GM18507 (cell line): Measurements from ENCODE around the gene SCARB2.
"Not testable (repeated sequence)": the region's sequence is repeated elsewhere in the genome, so short reads cannot be mapped to it uniquely, and the experiment has no call there.

ENCODE experiments used
- DNase-seq: peaks from one replicate; pipeline ENCODE4 v3.0.0; 2011; ENCODE audit warnings: low read depth; ENCODE audit not compliant: insufficient read length; ENCODE audit errors: extremely low spot score
- FAIRE-seq: peaks from 2 replicates; lab custom pipeline; 2011; peaks lifted over from hg19 to GRCh38; lab: Jason Lieb, UNC

The SCARB2 gene, protein sequence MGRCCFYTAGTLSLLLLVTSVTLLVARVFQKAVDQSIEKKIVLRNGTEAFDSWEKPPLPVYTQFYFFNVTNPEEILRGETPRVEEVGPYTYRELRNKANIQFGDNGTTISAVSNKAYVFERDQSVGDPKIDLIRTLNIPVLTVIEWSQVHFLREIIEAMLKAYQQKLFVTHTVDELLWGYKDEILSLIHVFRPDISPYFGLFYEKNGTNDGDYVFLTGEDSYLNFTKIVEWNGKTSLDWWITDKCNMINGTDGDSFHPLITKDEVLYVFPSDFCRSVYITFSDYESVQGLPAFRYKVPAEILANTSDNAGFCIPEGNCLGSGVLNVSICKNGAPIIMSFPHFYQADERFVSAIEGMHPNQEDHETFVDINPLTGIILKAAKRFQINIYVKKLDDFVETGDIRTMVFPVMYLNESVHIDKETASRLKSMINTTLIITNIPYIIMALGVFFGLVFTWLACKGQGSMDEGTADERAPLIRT

DNA sequence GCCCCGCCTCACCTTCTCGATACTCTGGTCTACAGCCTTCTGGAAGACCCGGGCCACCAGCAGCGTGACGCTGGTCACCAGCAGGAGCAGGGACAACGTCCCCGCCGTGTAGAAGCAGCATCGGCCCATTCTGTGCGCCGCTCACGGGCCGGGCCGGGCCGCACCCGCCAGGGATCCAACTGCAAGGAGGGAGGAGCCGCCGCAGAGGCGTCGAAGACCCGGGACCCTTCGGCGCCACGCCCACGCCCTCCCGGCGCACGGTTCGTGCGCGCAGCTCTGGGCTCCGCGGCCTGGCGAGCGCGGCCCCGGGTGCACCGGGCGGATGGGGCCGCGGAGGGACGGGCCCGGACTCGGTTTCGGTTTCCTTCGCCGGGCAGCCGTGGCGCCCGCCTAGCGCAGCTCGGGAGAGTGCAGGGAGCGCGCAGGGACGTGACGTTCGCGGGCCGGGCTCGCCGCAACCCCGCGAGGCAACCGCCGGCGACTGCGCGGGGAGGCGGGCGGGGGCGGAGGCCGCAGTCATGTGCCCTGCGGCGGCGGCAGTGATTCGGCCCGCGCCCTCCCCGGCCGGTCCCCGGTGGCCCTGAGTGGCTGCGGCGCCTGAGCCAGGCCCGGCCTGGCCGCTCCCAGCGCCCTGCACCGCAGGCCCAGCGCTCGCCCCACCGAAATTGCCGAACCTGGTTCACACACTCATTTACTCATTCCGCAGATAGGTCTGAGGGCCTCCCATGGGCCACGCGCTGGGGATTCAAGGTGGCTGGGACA is at the start of gene SCARB2:
SCARB2 (minus strand) TSS at position 410 of the 762 bp plus-strand sequence; CDS start at position 129, 281 bp downstream.
- DNase-seq = peak; percentile 64
- peak; percentile 75 for FAIRE-seq

DNA sequence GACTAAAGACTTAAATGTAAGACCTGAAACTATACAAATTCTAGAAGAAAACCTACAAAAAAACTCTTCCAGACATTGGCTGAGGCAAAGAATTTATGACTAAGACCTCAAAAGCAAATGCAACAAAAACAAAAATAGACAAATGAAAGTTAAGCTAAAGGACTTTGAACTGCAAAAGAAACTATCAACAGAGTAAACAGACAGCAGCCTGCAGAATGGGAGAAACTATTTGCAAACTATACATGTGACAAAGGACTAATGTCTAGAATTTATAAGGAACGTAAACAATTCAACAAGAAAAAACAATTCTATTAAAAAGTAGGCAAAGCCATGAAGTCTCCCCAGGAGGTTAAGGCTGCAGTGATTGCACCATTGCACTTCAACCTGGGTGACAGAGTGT is 46.9 kb upstream of the SCARB2 start:
- FAIRE-seq (no peak), DNase-seq (no peak)

DNA sequence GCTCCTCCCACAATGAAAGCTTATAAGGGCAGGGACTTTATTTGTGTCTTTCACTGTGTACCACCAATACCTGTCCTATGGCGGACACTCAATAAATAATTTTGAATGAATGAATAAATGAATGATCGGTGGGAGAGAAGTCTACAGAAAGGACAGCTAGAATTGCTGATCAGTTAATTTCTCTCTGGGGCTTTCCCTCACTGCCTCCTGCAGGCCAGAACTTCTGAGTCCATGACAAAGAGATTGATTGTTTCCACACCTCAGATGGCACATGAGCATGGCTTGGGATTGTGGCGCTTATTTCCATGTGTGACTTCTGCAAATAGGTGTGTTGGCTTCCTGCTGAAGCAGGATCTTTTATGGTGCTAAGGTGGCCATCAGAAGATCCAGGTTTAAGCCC is 44.2 kb upstream of the SCARB2 start:
- FAIRE-seq = no peak
- DNase-seq = no peak

DNA sequence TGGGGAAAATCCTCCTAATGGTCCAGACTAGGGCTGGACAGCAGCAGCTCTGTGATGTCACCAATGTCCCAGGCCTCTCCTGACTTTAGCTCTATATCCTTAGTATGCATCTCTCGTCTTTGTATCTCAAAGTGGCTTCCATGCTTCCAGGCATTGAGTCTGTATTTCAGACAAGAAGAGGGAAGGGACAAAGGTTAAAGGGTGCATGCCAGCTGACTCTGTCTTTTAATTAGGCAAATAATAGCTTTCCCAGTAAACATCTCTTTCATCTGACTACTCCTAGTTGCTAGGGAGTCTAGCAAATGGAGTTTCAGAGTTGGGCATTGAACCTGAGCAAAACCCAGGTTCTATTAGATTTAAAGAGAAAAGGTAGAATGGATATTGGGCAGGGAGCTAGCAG is 43.3 kb upstream of the SCARB2 start:
- no peak for DNase-seq
- no peak for FAIRE-seq

DNA sequence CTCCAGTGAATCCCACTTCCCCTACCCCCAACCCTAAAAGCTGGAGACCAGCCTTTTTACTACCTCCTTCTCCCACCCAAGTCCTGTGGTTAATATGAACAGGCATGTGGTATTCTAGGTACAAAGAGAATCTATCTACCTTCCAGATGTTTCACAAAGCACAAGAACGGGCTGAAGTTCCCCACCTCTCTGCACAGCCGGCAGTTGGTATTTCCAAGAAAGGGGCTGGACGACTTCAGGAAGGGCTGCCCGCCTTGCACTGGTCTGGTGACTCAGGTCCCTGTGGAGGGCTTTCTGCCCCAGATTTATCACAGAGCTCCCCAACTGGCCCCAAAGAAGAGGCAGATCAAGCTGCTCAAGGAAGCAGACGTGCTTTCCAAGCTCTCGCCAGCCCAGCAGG is 42.4 kb upstream of the SCARB2 start:
- FAIRE-seq = no peak
- DNase-seq = no peak

DNA sequence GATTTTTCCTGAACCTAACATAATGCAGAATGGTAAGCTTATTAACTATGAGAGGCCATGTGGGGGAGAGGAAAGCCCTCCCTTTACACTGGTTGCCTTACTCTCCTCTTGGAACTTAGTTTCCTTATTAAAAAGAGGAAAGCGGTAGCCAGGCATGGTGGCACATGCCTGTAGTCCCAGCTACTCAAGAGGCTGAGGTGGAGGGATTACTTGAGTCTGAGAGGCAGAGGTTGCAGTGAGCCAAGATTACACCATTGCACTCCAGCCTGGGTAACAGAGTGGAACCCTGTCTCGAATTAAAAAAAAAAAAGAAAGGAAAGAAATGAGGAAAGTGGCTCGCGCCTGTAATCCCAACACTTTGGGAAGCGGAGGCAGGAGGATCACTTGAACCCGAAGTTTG is 39.9 kb upstream of the SCARB2 start:
- no peak for DNase-seq
- FAIRE-seq = no peak

DNA sequence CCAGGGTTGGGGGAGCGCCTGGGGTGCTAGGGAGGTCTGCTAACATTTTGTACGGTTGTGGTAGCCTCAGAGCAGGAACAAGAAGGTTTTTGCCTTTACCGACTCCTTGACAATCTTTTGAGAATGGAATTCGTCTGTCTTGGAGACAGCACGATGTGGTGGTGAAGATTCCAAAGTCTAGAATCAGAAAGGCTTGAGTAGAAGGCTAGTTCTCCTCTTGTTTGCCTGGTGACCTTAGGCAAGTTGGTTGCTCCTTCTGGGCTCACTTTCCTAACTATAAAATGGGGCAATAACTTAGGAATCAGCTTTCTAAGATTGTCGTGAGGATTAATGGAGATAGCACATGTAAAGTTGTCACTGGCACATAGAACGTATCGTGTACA is 38.6 kb upstream of the SCARB2 start:
- FAIRE-seq (no peak), DNase-seq (no peak)

DNA sequence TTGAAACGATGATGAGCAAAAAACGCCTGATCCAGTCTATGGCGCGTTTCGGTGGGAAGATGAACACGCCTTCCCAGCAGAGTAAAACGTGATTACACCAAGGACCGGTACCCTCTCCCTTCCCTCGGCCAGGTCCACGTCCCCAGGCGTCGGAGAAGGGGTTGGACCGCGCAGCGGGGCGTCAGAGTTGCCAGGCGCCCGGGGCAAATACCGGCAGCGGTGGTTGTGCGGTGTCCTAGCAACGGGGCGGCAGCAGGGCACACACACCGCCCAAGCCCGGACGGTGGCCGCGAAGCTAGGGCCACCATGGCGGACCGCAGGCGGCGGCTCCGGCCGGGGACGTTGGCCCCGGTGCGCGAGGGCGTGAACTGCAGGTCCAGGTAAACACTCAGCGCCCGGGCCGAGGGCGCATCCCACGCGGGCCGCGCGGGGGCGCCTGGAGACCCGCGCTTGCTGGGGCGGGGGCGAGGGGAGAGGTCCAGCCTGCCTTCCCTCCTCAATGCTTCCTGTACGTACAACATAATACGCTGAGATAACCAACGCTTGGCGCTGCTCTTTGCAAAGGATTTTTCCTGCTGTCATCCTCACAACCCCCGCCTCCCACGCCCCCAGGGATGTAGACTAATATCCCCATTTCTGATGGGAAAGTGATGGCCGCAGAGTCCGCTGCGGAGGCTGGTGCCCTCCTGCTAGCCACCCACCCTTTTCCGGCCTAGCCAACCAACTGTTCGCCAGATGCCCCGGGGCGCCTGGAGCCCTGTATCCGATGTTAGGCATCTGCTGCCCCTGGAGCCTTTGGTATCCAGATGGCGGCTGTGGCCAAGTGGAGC is 38.0 kb upstream of the SCARB2 start, which contains the start of gene FAM47E:
FAM47E (plus strand) TSS at position 281 of the 830 bp plus-strand sequence; CDS start at position 307, 26 bp downstream.
- no peak for DNase-seq
- no peak for FAIRE-seq

DNA sequence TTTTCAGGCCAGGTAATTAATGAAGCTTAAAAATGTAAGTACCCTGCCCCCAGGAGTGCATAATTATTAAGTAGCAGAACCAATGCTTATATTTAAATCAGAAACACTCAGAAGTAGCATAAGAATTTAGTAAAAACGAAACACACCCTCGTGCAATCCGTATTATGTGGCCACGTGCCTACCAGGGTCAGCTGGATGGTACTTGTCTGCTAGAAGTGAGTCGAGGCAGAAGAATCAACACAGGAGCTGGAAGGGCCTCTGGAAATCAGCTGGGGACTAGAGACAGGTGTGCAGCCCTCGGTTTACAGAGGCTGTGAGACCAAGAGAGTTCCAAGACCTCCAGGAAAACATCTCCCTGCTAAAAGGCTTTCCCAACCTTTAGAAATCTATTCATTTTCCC is 37.3 kb upstream of the SCARB2 start:
- FAIRE-seq (no peak), DNase-seq (no peak)

DNA sequence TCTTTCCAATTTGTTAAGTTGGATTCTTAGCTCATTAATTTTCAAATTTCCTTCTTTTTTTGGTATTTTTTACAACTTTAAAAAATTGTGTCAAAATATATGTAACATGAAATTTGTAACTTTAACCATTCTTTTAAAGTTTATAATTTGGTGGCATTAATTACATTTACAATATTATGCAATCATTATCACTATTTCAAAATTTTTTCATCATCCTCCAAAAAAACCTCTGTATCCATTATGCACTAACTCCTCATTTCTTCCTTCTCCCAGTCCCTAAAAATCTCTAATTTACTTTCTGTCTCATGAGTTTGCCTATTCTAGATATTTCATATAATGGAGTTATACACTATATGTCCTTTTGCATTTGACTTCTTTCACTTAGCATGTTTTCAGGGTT is 33.2 kb upstream of the SCARB2 start:
- DNase-seq = no peak
- FAIRE-seq = no peak

DNA sequence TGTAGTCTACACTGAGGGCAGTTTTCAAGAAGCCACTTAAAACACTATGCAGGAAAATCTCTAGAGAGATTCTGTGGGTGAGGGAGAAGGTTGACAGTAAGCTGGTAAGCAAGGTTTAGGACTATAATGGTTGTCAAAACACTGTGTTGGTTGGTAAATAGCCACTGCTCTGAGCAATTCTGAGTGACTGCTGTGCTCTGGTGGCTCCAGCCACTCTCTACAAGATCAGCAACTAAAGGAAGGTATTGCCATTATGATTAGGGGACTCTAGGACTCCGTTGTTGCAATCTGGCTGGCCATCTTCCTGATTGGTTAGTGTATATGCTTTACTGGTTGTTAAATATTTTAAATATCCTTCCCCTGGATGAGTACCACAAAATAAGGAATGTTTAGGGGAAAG is 32.4 kb upstream of the SCARB2 start:
- DNase-seq (no peak), FAIRE-seq (no peak)

DNA sequence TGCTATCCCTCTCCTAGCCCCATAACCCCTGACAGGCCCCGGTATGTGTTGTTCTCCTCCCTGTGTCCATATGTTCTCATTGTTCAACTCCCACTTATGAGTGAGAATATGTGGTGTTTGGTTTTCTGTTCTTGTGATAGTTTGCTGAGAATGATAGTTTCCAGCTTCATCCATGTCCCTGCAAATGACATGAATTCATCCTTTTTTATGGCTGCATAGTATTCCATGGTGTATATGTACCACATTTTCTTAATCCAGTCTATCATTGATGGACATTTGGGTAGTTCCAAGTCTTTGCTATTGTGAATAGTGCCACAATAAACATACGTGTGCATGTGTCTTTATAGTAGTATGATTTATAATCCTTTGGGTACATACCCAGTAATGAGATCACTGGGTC is 30.3 kb upstream of the SCARB2 start:
- DNase-seq, FAIRE-seq: not testable (repeated sequence)

DNA sequence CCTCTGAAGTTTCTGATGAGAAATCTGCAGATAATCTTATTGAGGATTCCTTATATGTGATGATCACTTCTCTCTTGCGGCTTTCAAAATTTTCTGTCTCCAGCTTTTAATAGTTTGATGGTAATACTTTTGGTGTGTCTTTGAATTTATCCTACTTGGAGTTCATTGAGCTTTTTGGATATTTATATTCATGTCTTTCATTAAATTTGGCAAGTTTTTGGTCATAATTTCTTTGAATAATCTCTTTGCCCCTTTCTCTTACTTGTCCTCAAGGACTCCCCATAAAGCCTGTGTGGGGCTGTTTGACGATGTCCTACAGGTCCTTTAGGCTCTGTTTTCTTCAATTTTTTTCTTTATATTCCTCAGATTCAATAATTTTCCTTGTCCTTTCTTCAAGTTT is 26.6 kb upstream of the SCARB2 start:
- FAIRE-seq = no peak

DNA sequence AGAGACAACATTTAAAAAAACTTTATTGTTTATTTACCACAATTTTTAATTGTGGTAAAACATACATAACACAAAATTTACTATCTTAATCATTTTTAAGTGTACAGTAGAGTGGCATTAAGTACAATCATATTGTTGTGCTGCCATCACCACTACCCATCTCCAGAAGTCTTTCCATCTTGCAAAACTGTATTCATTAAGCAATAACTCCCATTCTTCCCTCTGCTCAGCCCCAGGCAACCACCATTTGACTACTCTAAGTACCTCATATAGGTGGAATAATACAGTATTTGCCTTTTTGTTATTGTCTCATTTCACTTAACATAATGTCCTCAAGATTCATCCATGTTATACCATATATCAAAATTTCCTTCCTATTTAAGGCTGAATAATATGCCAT is 25.1 kb upstream of the SCARB2 start:
- no peak for FAIRE-seq
- no peak for DNase-seq

More for the DNA sequence above, 26.6 kb upstream of the SCARB2 start:
- DNase-seq = no peak

DNA sequence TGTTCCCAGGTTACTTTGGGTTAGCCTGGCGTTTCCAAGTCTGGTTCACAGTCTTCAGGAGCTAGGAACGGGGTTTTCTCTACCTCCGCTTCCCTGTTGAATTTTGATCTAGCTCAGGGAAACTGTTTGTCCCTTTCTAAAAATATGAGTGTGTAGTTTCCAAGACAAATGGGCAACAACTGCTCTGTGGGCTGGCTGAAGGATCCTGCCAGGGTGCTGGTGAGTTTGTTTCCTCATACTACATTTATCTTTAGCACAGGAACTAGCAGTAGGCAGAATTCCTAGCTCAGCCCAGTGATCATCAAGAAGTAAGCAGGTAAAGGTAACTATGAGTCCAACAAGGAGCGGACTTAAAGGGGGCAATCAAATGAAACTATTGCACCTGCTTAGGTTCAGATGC is 24.6 kb upstream of the SCARB2 start:
- FAIRE-seq (no peak), DNase-seq (no peak)

DNA sequence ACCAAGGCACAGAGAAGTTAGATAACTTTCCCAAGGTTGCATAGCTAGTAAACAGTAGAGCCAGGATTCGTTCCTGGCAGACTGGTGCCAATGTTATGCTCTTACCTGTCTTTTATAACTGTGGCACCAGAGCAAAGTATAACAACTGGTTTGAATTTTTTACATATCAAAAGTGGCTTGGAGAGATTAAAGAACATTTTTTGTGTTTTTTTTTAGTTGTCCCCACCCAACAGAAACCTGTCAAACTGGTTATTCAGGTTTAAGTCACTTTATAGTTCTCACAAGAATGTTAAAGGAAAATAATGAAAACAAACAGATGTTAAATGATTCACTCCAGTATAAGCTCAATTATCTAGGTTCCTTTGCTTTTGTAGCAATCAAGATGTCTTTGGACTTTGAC is 22.3 kb upstream of the SCARB2 start:
- FAIRE-seq = no peak

DNA sequence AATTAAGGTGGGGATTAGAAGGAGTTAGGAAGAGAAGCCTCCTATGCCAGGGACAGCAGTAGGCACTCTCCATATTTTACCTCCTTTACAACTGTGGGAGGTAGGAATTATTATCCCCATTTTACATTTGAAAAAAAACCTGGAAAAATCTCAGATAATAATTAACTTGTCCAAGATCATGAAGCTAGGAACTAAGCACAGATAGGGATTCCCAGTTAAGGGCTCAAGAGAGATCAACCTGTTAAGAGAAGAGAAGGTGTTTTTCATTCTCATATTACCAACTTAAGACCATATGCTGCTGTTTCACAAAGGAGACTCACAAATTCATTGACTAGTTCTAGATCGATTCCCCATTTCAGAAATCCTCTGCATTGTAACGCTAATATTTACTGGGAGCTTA is 21.8 kb upstream of the SCARB2 start:
- DNase-seq = no peak
- no peak for FAIRE-seq

More for the DNA sequence above, 22.3 kb upstream of the SCARB2 start:
- no peak for DNase-seq

DNA sequence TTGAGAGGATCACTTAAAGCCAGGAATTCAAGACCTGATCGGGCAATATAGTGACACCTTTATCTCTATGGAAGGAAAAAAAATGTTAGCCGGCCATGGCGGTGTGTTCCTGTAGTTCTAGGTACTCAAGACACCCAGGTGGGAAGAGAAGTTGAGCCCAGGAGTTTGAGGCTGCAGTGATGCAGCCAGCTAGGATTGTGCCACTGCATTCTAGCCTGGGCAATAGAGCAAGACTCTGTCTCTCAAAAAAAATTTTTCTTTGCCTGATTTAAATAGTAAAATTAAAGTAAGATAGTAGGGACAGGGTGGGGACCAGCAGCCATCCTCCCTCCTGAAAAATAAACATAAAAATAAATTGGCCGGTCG is 21.0 kb upstream of the SCARB2 start:
- DNase-seq (no peak), FAIRE-seq (no peak)

DNA sequence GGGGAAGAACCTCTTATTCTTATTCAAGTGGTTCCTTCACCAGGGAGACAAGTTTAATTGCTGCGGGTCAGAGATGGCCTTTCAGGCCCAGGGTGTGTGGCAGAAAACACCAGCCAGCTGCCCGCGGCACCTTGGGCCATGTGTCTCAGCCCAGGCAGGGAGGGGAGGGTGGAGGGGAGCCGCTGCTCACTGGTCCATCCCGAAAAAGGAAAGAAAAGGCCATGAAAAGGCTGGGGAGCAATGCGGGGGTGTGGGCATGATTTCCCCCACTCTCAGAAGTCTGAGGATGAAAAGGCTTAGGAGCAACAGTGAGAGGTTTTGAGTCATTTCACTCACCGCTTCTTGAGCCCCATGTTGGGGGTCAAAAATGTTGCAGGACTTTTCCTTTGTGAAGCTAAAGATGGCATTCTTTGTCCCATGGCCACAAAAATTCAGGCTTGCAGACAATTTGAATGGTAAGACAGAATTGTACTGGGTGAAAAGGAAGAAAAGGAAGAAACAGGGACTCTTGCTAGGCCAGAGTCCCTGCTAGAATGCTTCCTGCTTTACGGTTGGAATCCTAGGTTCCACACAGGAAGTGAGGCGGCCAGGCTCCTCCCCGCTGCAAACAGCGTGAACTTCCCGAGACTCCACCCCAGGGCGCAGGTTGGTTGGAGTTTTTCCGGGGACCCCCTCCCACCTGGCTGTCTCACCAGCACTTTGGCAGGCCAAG is 20.5 kb upstream of the SCARB2 start:
- FAIRE-seq (no peak), DNase-seq (no peak)
